ENCODE data around the gene SLX4IP. TPM values are rescaled to one million over a fixed set of nuclear protein-coding genes. Genes with fewer than 3 reads are reported as not detected.
A peak's percentile ranks its signal among the peaks of the same experiment; 100 is the strongest.

SLX4IP gene
- total and polyA plus RNA-seq, 2 of the 13 experiments (the other 11 are each of a cell fraction or from before 2014, with no cell fraction given), result 3.6 to 7.3 TPM

DNA sequence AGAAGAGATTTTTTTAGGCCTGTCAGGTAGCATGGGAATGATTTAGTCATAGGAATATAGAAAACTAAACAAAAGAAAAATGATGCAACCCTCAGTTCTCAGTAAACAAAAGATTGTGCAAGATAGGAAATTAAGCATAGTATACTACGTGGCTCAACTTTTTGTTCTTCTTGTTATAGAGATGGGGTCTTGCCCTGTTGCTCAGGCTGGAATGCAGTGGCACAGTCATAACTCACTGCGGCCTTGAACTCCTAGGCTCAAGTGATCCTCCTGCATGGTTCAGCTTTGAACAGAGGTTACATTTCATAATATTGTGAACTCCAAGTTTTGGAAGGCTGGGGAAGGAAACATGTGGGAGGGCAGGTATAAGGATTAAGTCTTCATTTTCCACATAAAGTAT, 28.5 kb downstream of the SLX4IP start (continued):
- TF ChIP-seq, protein P1, sequence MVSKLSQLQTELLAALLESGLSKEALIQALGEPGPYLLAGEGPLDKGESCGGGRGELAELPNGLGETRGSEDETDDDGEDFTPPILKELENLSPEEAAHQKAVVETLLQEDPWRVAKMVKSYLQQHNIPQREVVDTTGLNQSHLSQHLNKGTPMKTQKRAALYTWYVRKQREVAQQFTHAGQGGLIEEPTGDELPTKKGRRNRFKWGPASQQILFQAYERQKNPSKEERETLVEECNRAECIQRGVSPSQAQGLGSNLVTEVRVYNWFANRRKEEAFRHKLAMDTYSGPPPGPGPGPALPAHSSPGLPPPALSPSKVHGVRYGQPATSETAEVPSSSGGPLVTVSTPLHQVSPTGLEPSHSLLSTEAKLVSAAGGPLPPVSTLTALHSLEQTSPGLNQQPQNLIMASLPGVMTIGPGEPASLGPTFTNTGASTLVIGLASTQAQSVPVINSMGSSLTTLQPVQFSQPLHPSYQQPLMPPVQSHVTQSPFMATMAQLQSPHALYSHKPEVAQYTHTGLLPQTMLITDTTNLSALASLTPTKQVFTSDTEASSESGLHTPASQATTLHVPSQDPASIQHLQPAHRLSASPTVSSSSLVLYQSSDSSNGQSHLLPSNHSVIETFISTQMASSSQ (IDR thresholded peaks at IDR 0.05; ENCODE audit: low read depth), result no peak
- TF ChIP-seq, protein P1 (CRISPR knock-in tag; IDR thresholded peaks at IDR 0.05; ENCODE audit: borderline replicate concordance), result no peak; the same call in 1 of the 2 replicates
- TF ChIP-seq, protein P2, sequence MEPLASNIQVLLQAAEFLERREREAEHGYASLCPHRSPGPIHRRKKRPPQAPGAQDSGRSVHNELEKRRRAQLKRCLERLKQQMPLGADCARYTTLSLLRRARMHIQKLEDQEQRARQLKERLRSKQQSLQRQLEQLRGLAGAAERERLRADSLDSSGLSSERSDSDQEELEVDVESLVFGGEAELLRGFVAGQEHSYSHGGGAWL (CRISPR knock-in tag; IDR thresholded peaks at IDR 0.05), result no peak
- TF ChIP-seq BCL6 (CRISPR knock-in tag; IDR thresholded peaks at IDR 0.05) (peak; percentile 45), ZNF570 (CRISPR knock-in tag; IDR thresholded peaks at IDR 0.05; ENCODE audit: borderline replicate concordance) (no peak), HNRNPLL (IDR thresholded peaks at IDR 0.05; ENCODE audit: low read depth, low read length, poor library complexity, severe bottlenecking) (no peak), ZNF709 (CRISPR knock-in tag; IDR thresholded peaks at IDR 0.05) (no peak), BRCA1 (CRISPR knock-in tag; IDR thresholded peaks at IDR 0.05) (no peak), TOPORS (CRISPR knock-in tag; IDR thresholded peaks at IDR 0.05) (no peak), ZNF329 (CRISPR knock-in tag; IDR thresholded peaks at IDR 0.05; ENCODE audit: low read depth) (no peak), ADNP (CRISPR knock-in tag; IDR thresholded peaks at IDR 0.05) (no peak), ZSCAN12 (CRISPR knock-in tag; IDR thresholded peaks at IDR 0.05) (no peak), ISL2 (CRISPR knock-in tag; IDR thresholded peaks at IDR 0.05) (peak; percentile 58; the same call in 1 of the 2 replicates), ZNF101 (CRISPR knock-in tag; IDR thresholded peaks at IDR 0.05; ENCODE audit: borderline replicate concordance, low read depth) (no peak), ZNF121 (CRISPR knock-in tag; IDR thresholded peaks at IDR 0.05) (peak; percentile 60), ZNF879 (CRISPR knock-in tag; IDR thresholded peaks at IDR 0.05) (no peak), ZKSCAN8 (CRISPR knock-in tag; IDR thresholded peaks at IDR 0.05; ENCODE audit: borderline replicate concordance) (no peak), ATF7 (IDR thresholded peaks at IDR 0.05) (peak; percentile 72), ATF7 (CRISPR knock-in tag; IDR thresholded peaks at IDR 0.05) (no peak)
- TF ChIP-seq, protein P3, sequence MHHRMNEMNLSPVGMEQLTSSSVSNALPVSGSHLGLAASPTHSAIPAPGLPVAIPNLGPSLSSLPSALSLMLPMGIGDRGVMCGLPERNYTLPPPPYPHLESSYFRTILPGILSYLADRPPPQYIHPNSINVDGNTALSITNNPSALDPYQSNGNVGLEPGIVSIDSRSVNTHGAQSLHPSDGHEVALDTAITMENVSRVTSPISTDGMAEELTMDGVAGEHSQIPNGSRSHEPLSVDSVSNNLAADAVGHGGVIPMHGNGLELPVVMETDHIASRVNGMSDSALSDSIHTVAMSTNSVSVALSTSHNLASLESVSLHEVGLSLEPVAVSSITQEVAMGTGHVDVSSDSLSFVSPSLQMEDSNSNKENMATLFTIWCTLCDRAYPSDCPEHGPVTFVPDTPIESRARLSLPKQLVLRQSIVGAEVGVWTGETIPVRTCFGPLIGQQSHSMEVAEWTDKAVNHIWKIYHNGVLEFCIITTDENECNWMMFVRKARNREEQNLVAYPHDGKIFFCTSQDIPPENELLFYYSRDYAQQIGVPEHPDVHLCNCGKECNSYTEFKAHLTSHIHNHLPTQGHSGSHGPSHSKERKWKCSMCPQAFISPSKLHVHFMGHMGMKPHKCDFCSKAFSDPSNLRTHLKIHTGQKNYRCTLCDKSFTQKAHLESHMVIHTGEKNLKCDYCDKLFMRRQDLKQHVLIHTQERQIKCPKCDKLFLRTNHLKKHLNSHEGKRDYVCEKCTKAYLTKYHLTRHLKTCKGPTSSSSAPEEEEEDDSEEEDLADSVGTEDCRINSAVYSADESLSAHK (CRISPR knock-in tag; IDR thresholded peaks at IDR 0.05; ENCODE audit: borderline replicate concordance), result no peak
- TF ChIP-seq, protein P4, sequence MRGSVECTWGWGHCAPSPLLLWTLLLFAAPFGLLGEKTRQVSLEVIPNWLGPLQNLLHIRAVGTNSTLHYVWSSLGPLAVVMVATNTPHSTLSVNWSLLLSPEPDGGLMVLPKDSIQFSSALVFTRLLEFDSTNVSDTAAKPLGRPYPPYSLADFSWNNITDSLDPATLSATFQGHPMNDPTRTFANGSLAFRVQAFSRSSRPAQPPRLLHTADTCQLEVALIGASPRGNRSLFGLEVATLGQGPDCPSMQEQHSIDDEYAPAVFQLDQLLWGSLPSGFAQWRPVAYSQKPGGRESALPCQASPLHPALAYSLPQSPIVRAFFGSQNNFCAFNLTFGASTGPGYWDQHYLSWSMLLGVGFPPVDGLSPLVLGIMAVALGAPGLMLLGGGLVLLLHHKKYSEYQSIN (CRISPR knock-in tag; IDR thresholded peaks at IDR 0.05; ENCODE audit: borderline replicate concordance), result no peak
- TF ChIP-seq, protein P5, sequence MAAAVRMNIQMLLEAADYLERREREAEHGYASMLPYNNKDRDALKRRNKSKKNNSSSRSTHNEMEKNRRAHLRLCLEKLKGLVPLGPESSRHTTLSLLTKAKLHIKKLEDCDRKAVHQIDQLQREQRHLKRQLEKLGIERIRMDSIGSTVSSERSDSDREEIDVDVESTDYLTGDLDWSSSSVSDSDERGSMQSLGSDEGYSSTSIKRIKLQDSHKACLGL (CRISPR knock-in tag; IDR thresholded peaks at IDR 0.05), result no peak
